ENCODE data around the gene NETO2.

DNA sequence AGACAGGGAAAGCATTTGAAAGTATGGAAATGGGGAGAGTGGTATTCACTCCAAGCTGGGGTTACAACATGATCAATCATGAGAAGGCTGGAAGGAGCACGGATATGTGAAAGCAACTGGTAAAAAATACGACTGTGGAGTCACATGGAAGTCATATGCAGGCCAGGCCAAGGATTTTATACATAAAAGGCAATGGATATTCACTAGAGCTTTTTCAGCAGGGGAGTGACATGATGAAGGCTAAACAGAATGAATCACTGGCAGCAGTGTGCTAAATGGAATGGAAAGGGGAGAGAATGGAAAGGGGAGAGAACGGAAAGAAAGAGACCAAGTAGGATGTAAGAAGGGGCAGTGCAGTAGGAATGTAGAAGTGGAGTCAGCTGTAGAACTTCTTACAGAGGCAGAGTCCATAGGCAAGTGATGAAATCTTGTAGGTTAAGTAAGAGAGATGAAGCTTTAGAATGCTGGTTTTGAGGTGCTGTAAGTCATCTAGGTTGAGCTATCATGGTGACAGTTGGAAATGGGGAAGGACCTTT, 13.0 kb upstream of the NETO2 start:
- TF ChIP-seq CTCF (IDR thresholded peaks at IDR 0.05 in 8 of 11, conservative IDR thresholded peaks at IDR 0.05 in 3 of 11) (no peak), POLR2AphosphoS5 (IDR thresholded peaks at IDR 0.05) (no peak)
